Esophagus squamous epithelium (tissue), 5 donors: ENCODE results near the gene TRIM46. TPM values are rescaled to one million over a fixed set of nuclear protein-coding genes. Genes with fewer than 3 reads are reported as not detected.

ENCODE experiments used
- DNase-seq: peaks from one replicate; lab custom pipeline; 2025; lab: John Stamatoyannopoulos, UW
- H3K27ac ChIP-seq, 4 donors: fragments of 200-600 bp; sonication (generic); one replicate each; pipeline ENCODE4 v1.5.1; 2016 to 2019; ENCODE audit warnings: mild to moderate bottlenecking in 1 of 4
- H3K27me3 ChIP-seq, 4 donors: fragments of 200-600 bp; sonication (generic); 1 replicate in 3 of 4; 2 replicates in 1 of 4; pipeline versions ENCODE4 v1.5.1 to v1.6.0; 2017 to 2021; ENCODE audit warnings: antibody characterized with exemption in 1 of 4
- H3K36me3 ChIP-seq, 3 donors: fragments of 200-600 bp; sonication (generic); one replicate each; pipeline ENCODE4 v1.5.1; 2016 to 2019
- H3K4me1 ChIP-seq, 3 donors: fragments of 200-600 bp; sonication (generic); one replicate each; pipeline ENCODE4 v1.5.1; 2017 to 2019
- H3K4me3 ChIP-seq, 4 donors: fragments of 200-600 bp; sonication (generic); 1 replicate in 3 of 4; 2 replicates in 1 of 4; pipeline ENCODE4 v1.5.1; 2016 to 2019; ENCODE audit warnings: mild to moderate bottlenecking in 2 of 4, moderate library complexity in 1 of 4
- H3K9me3 ChIP-seq, 3 donors: fragments of 200-600 bp; sonication (generic); one replicate each; pipeline ENCODE4 v1.5.1; 2016 to 2019
- CTCF ChIP-seq, 6 experiments: fragments of 450-650 bp in 4 of 6; fragments of 200-600 bp in 2 of 6; sonication (generic) in 2 of 6; IDR thresholded peaks; one replicate each; pipeline ENCODE4 v1.5.1; 2016 to 2019; ENCODE audit warnings: antibody characterized with exemption in 6 of 6, mild to moderate bottlenecking in 4 of 6, moderate library complexity in 4 of 6
- POLR2A ChIP-seq, 4 donors: fragments of 450-650 bp; IDR thresholded peaks; one replicate each; pipeline ENCODE4 v1.6.1; 2017; ENCODE audit warnings: antibody characterized with exemption in 4 of 4, mild to moderate bottlenecking in 4 of 4, moderate library complexity in 3 of 4
- WGBS, 2 donors: methylation state at CpG; one replicate each; pipeline ENCODE4 v1.1.5; 2018; 5-methylcytosine and 5-hydroxymethylcytosine counted together
- intact Hi-C: fragments of 100-400 bp; cut with DNase I; formaldehyde crosslinking; loops from one replicate; pipeline ENCODE4 v1.15.0; 2022
- total RNA-seq, 4 donors: library from RNA; depleted of rRNA; stranded (reverse); fragments of >200 nt; gene quantifications; one replicate each; pipeline ENCODE4 v1.1.0, GENCODE V29; 2016
- donor health status: DM: yes; HTN: yes; CAD: no.

The TRIM46 gene
- total RNA-seq, 4 donors from 2014 or later, result 0.30 to 0.53 (median 0.38) TPM; not detected in 1

- TF ChIP-seq CTCF (IDR thresholded peaks at IDR 0.05), result no peak
- no peak for TF ChIP-seq POLR2A (IDR thresholded peaks at IDR 0.05)
- 90 to 95% methylated on average over 5 of the region's 5 CpGs for whole genome bisulfite sequencing, 2 donors
- H3K9me3 ChIP-seq, result no peaks in the 10 kb centered on the region
- no peaks in the 10 kb centered on the region for H3K27me3 ChIP-seq
- H3K27ac ChIP-seq, result no peak overlapping the region
- intact Hi-C loops, result no loop called here
- peaks cover 0 to 55% (median 0%) of the 10 kb centered on the region in 3 donors for H3K36me3 ChIP-seq
- peaks cover 0 to 6% (median 0%) of the 10 kb centered on the region in 3 donors for H3K4me1 ChIP-seq
- H3K4me3 ChIP-seq, result no peak overlapping the region
- no peak for DNase-seq
Observed at GRCh38 chr1:155200920-155201319, 27.3 kb downstream of the TRIM46 start.

GRCh38 chr1:155202198-155202597, 28.5 kb downstream of the TRIM46 start:
- peaks cover 6 to 11% (median 9%) of the 10 kb centered on the region in 3 donors for H3K4me1 ChIP-seq
- no peak overlapping the region for H3K27ac ChIP-seq
- H3K9me3 ChIP-seq, result no peaks in the 10 kb centered on the region
- intact Hi-C loops, result no loop called here
- WGBS, 2 donors, result 79 to 95% methylated on average over 3 to 4 of the region's 7 CpGs
- H3K36me3 ChIP-seq, result peaks cover 0 to 46% (median 0%) of the 10 kb centered on the region in 3 donors
- TF ChIP-seq CTCF (IDR thresholded peaks at IDR 0.05) (no peak), POLR2A (IDR thresholded peaks at IDR 0.05) (no peak)
- no peak for DNase-seq
- H3K4me3 ChIP-seq, result no peak overlapping the region
- no peaks in the 10 kb centered on the region for H3K27me3 ChIP-seq

- H3K27ac ChIP-seq, result no peak overlapping the region
- no peak for DNase-seq
- no peaks in the 10 kb centered on the region for H3K9me3 ChIP-seq
- peaks cover 14 to 18% (median 16%) of the 10 kb centered on the region in 3 donors for H3K4me1 ChIP-seq
- peaks cover 0 to 39% (median 0%) of the 10 kb centered on the region in 3 donors for H3K36me3 ChIP-seq
- H3K4me3 ChIP-seq, result no peak overlapping the region
- no peaks in the 10 kb centered on the region for H3K27me3 ChIP-seq
- WGBS, 2 donors, result 72 to 90% methylated on average over 7 to 10 of the region's 19 CpGs
- intact Hi-C loops, result no loop called here
- TF ChIP-seq POLR2A (IDR thresholded peaks at IDR 0.05), result no peak
- no peak for TF ChIP-seq CTCF (IDR thresholded peaks at IDR 0.05)
Observed at GRCh38 chr1:155202731-155203515, 29.3 kb downstream of the TRIM46 start.

GRCh38 chr1:155205035-155205434, 31.4 kb downstream of the TRIM46 start:
- Histone ChIP-seq H3K27ac (no peak overlapping the region), H3K9me3 (no peaks in the 10 kb centered on the region), H3K36me3 (peaks cover 0 to 20% (median 0%) of the 10 kb centered on the region in 3 donors), H3K27me3 (no peaks in the 10 kb centered on the region), H3K4me1 (peaks cover 21 to 36% (median 26%) of the 10 kb centered on the region in 3 donors), H3K4me3 (no peak overlapping the region)
- intact Hi-C loops, result loop anchor here (5.0 kb wide), 1 partner anchor 37 kb away; a partner anchor contains a TSS
- no peak for TF ChIP-seq POLR2A (IDR thresholded peaks at IDR 0.05)
- no peak for TF ChIP-seq CTCF (IDR thresholded peaks at IDR 0.05)
- no peak for DNase-seq
- WGBS, 2 donors, result 88% methylated on average over 11 to 12 of the region's 14 CpGs

- peak overlapping the region in 1 of 4 donors; percentile 98 for H3K27ac ChIP-seq
- intact Hi-C loops, result loop anchor here (5.0 kb wide), 1 partner anchor 36 kb away; a partner anchor contains a TSS
- TF ChIP-seq POLR2A (IDR thresholded peaks at IDR 0.05) (no peak), CTCF (IDR thresholded peaks at IDR 0.05) (no peak)
- no peaks in the 10 kb centered on the region for H3K27me3 ChIP-seq
- no peak for DNase-seq
- no peak overlapping the region for H3K4me3 ChIP-seq
- peaks cover 21 to 46% (median 26%) of the 10 kb centered on the region in 3 donors for H3K4me1 ChIP-seq
- H3K9me3 ChIP-seq, result no peaks in the 10 kb centered on the region
- WGBS, 2 donors, result 43 to 79% methylated on average over 4 to 6 of the region's 9 CpGs
- H3K36me3 ChIP-seq, result peaks cover 0 to 20% (median 0%) of the 10 kb centered on the region in 3 donors
Observed at GRCh38 chr1:155205969-155206593, 32.4 kb downstream of the TRIM46 start.
